Measurements from ENCODE around the gene OLFML2A.

Gene OLFML2A

DNA sequence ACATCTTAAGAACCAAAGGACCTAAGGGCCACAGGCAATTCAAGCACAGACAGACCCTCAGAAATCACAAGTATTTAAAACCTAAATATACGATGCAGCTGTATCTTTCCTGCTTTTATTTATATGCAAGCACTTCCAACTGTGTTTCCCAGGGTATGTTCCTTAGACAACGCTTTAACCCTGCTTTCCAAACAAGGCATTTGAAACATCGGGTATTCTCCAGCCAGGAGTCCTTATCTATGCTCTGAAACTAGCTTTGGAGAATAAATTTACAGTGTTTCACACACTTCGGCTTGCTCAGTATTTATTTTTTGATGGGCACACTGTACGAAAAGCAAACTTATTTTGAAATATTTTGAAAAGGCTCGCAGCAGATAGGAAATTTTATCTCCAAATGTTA is 19.3 kb upstream of the OLFML2A start:
- CTCF ChIA-PET: no interaction called here
- DNase-seq (ENCODE audit: extremely low spot score): no peak
- no peak for TF ChIP-seq CTBP1 (IDR thresholded peaks at IDR 0.05; ENCODE audit: borderline replicate concordance)
- TF ChIP-seq SP1 (IDR thresholded peaks at IDR 0.05): no peak
- TF ChIP-seq FOXK2 (IDR thresholded peaks at IDR 0.05): no peak
- no peak for TF ChIP-seq SUZ12 (IDR thresholded peaks at IDR 0.05)
- TF ChIP-seq NFRKB (IDR thresholded peaks at IDR 0.05): no peak
- no peak for TF ChIP-seq ARNT (IDR thresholded peaks at IDR 0.05)
- TF ChIP-seq FOXM1 (IDR thresholded peaks at IDR 0.05; ENCODE audit: borderline replicate concordance): no peak
- no peak for TF ChIP-seq TARDBP (IDR thresholded peaks at IDR 0.05)
- TF ChIP-seq ELF4 (IDR thresholded peaks at IDR 0.05): no peak
- no peak for TF ChIP-seq HDGF (IDR thresholded peaks at IDR 0.05; ENCODE audit: borderline replicate concordance)
- no peak for TF ChIP-seq LEF1 (IDR thresholded peaks at IDR 0.05; ENCODE audit: borderline replicate concordance)
- no peak for TF ChIP-seq BHLHE40 (IDR thresholded peaks at IDR 0.05; ENCODE audit: borderline replicate concordance)
- TF ChIP-seq FOXA1 (IDR thresholded peaks at IDR 0.05): no peak
- TF ChIP-seq ZNF384 (IDR thresholded peaks at IDR 0.05): no peak
- TF ChIP-seq, protein P1, sequence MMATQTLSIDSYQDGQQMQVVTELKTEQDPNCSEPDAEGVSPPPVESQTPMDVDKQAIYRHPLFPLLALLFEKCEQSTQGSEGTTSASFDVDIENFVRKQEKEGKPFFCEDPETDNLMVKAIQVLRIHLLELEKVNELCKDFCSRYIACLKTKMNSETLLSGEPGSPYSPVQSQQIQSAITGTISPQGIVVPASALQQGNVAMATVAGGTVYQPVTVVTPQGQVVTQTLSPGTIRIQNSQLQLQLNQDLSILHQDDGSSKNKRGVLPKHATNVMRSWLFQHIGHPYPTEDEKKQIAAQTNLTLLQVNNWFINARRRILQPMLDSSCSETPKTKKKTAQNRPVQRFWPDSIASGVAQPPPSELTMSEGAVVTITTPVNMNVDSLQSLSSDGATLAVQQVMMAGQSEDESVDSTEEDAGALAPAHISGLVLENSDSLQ (IDR thresholded peaks at IDR 0.05): no peak
- no peak for TF ChIP-seq L3MBTL2 (conservative IDR thresholded peaks at IDR 0.05)
- POLR2A ChIA-PET: interaction anchor here (0.6 kb wide), 1 partner anchor 78 kb away, joined by 5 read pairs; no protein-coding TSS in a partner anchor

DNA sequence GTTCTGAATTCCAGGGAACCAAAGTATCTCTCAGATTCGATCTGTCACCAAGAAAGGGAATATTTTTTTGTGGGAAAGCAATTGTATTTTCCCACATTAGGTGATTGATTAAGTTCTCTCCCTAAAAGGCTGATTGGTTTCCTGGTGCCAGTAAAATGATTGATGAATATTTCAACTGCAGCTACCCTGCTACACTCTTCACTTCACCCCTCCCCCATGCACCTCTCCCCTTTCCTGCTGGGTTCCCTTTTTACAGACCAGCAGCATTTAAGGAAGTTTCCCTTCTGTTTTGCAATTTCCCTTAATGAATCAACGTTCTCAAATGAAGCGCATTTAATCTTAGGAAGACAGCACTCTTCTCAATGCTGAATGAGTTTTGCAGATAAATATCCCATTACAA is 18.9 kb upstream of the OLFML2A start:
- DNase-seq (ENCODE audit: extremely low spot score): no peak
- CTCF ChIA-PET: interaction anchor here (0.7 kb wide), 1 partner anchor 141 kb away, joined by 3 read pairs; no protein-coding TSS in a partner anchor
- TF ChIP-seq, protein P1 (IDR thresholded peaks at IDR 0.05): peak; percentile 55
- no peak for TF ChIP-seq HDGF (IDR thresholded peaks at IDR 0.05; ENCODE audit: borderline replicate concordance)
- POLR2A ChIA-PET: no interaction called here

DNA sequence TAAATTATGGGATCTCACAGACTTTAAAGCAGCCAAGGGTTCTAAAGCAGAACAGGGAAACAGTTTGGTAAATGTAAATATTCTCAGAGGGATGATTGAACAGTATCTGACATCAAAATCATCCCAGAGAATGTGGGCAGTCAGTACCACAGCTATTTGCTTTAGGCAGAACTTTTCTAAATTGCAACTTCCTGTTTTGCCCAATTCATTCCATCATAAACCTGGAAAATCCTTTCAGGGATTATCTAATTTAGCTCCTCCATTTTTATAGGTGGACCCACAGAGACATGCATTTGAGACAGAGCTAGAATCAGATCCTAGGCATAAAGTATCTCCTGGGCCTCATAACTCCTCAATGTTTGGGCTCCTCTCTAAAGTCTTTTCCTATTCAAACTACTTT is 18.2 kb upstream of the OLFML2A start:
- ChIA-PET POLR2A (interaction anchor here (0.7 to 1.0 kb wide), 2 partner anchors 11 to 63 kb away, joined by 3 read pairs; no protein-coding TSS in a partner anchor), CTCF (interaction anchor here (0.6 to 0.7 kb wide), 2 partner anchors 15 to 142 kb away, joined by 3 to 5 read pairs; no protein-coding TSS in a partner anchor)
- TF ChIP-seq LEF1 (IDR thresholded peaks at IDR 0.05; ENCODE audit: borderline replicate concordance): no peak
- TF ChIP-seq BHLHE40 (IDR thresholded peaks at IDR 0.05; ENCODE audit: borderline replicate concordance): no peak
- TF ChIP-seq HDGF (IDR thresholded peaks at IDR 0.05; ENCODE audit: borderline replicate concordance): no peak
- no peak for TF ChIP-seq ZNF384 (IDR thresholded peaks at IDR 0.05)
- no peak for TF ChIP-seq L3MBTL2 (conservative IDR thresholded peaks at IDR 0.05)
- no peak for TF ChIP-seq SP1 (IDR thresholded peaks at IDR 0.05)
- TF ChIP-seq NFRKB (IDR thresholded peaks at IDR 0.05): no peak
- no peak for TF ChIP-seq FOXK2 (IDR thresholded peaks at IDR 0.05)
- TF ChIP-seq CTBP1 (IDR thresholded peaks at IDR 0.05; ENCODE audit: borderline replicate concordance): no peak
- TF ChIP-seq TARDBP (IDR thresholded peaks at IDR 0.05): no peak
- TF ChIP-seq FOXA1 (IDR thresholded peaks at IDR 0.05): no peak
- no peak for TF ChIP-seq ARNT (IDR thresholded peaks at IDR 0.05)
- no peak for TF ChIP-seq FOXM1 (IDR thresholded peaks at IDR 0.05; ENCODE audit: borderline replicate concordance)
- no peak for TF ChIP-seq SUZ12 (IDR thresholded peaks at IDR 0.05)
- no peak for TF ChIP-seq ELF4 (IDR thresholded peaks at IDR 0.05)
- TF ChIP-seq, protein P1 (IDR thresholded peaks at IDR 0.05): no peak
- no peak for DNase-seq (ENCODE audit: extremely low spot score)

DNA sequence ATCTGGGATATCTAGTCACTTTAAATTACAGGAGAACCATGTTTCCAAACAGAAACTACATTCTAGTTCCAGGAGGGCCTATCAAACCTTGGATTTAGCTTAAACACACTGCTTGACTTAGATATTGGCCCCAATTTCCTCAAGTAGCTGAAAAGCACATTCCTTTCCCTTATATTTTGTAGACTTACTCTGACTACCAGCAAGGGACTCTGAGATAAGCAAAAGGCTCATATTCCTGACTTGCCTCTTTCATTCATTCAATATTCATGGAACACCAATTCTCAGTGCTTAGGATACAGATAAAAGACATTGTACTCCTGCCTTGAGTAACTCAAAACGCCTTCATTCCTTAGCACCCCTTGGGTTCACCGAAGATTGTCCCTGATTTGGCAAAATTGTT is 17.6 kb upstream of the OLFML2A start:
- ChIA-PET POLR2A (interaction anchor here (0.7 to 1.0 kb wide), 2 partner anchors 11 to 62 kb away, joined by 3 read pairs; no protein-coding TSS in a partner anchor), CTCF (no interaction called here)
- DNase-seq (ENCODE audit: extremely low spot score): no peak
- TF ChIP-seq ELF4 (IDR thresholded peaks at IDR 0.05) (no peak), ZNF384 (IDR thresholded peaks at IDR 0.05) (no peak), SUZ12 (IDR thresholded peaks at IDR 0.05) (no peak), CTBP1 (IDR thresholded peaks at IDR 0.05; ENCODE audit: borderline replicate concordance) (no peak), HDGF (IDR thresholded peaks at IDR 0.05; ENCODE audit: borderline replicate concordance) (no peak), FOXM1 (IDR thresholded peaks at IDR 0.05; ENCODE audit: borderline replicate concordance) (no peak), FOXK2 (IDR thresholded peaks at IDR 0.05) (no peak), BHLHE40 (IDR thresholded peaks at IDR 0.05; ENCODE audit: borderline replicate concordance) (no peak), SP1 (IDR thresholded peaks at IDR 0.05) (no peak), L3MBTL2 (conservative IDR thresholded peaks at IDR 0.05) (no peak)

DNA sequence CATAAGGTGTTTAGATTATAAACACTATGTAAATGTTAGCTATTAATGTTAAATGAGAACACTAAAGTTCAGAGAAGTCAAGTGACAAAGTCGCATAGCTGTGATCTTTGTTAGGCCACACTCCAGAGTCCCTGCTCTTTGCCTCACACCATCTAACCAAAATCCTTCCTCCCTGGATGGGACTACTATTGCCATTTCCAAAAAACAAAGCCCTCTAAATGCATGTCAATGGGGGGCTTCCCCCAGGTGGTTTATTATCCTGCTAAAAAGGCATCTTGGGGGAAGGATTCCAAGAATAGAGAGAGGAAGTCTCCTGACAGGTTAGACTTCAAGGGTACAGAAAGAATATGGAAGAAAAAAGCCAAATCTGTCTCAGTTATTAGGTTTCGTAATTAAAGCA is 16.2 kb upstream of the OLFML2A start:
- ChIA-PET POLR2A (interaction anchor here (1.0 kb wide), 1 partner anchor 18 kb away, joined by 3 read pairs; no protein-coding TSS in a partner anchor), CTCF (interaction anchor here (0.6 kb wide), 1 partner anchor 9 kb away, joined by 5 read pairs; no protein-coding TSS in a partner anchor)
- DNase-seq (ENCODE audit: extremely low spot score): no peak
- TF ChIP-seq SP1 (IDR thresholded peaks at IDR 0.05) (no peak), FOXA1 (IDR thresholded peaks at IDR 0.05) (no peak), CTBP1 (IDR thresholded peaks at IDR 0.05; ENCODE audit: borderline replicate concordance) (no peak), LEF1 (IDR thresholded peaks at IDR 0.05; ENCODE audit: borderline replicate concordance) (no peak), ARNT (IDR thresholded peaks at IDR 0.05) (no peak), BHLHE40 (IDR thresholded peaks at IDR 0.05; ENCODE audit: borderline replicate concordance) (no peak), ELF4 (IDR thresholded peaks at IDR 0.05) (no peak), FOXM1 (IDR thresholded peaks at IDR 0.05; ENCODE audit: borderline replicate concordance) (no peak), L3MBTL2 (conservative IDR thresholded peaks at IDR 0.05) (no peak), HDGF (IDR thresholded peaks at IDR 0.05; ENCODE audit: borderline replicate concordance) (no peak), FOXK2 (IDR thresholded peaks at IDR 0.05) (no peak), SUZ12 (IDR thresholded peaks at IDR 0.05) (no peak), NFRKB (IDR thresholded peaks at IDR 0.05) (no peak)
- TF ChIP-seq, protein P1 (IDR thresholded peaks at IDR 0.05): no peak

All from HEK293T (cell line).